Measurements from ENCODE around the gene THRB.

DNA sequence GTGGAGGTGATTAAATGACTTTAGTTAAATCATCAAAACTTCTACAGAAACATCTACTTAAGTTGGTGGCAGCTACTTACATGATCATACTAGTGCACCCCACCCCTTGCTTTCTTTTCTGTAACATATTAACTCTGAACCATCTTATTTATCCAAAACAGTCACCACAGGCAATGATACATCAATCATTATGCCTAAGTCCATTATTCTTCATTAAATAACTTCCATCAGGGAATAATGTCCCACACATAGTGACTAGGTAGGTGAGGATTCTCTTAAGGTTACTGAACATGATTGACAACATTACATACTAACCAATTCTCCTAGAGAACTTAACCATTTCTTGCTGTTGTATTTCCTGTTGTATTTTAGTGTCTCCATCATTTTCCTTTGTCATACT lies 339.4 kb downstream of the THRB start:
- TF ChIP-seq, protein P1, sequence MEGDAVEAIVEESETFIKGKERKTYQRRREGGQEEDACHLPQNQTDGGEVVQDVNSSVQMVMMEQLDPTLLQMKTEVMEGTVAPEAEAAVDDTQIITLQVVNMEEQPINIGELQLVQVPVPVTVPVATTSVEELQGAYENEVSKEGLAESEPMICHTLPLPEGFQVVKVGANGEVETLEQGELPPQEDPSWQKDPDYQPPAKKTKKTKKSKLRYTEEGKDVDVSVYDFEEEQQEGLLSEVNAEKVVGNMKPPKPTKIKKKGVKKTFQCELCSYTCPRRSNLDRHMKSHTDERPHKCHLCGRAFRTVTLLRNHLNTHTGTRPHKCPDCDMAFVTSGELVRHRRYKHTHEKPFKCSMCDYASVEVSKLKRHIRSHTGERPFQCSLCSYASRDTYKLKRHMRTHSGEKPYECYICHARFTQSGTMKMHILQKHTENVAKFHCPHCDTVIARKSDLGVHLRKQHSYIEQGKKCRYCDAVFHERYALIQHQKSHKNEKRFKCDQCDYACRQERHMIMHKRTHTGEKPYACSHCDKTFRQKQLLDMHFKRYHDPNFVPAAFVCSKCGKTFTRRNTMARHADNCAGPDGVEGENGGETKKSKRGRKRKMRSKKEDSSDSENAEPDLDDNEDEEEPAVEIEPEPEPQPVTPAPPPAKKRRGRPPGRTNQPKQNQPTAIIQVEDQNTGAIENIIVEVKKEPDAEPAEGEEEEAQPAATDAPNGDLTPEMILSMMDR (IDR thresholded peaks at IDR 0.05; ENCODE audit: low read depth, low read length), result no peak
- TF ChIP-seq POLR2A (IDR thresholded peaks at IDR 0.05; ENCODE audit: extremely low read depth, insufficient read length), result no peak
